Coronary artery (tissue), 2 donors: ENCODE data around the gene C4BPB.

ENCODE experiments used
- DNase-seq: peaks from one replicate; pipeline ENCODE4 v3.0.0-alpha.2; 2017; ENCODE audit warnings: low spot score
- H3K27ac ChIP-seq, 2 donors: fragments of 200-600 bp; sonication (generic); one replicate each; pipeline ENCODE4 v1.5.1; 2016 to 2019
- H3K4me3 ChIP-seq: fragments of 200-600 bp; sonication (generic); 2 replicates; pipeline ENCODE4 v1.5.1; 2016; ENCODE audit warnings: mild to moderate bottlenecking, moderate library complexity
- CTCF ChIP-seq: fragments of 200-600 bp; sonication (generic); IDR thresholded peaks from one replicate; pipeline ENCODE4 v1.5.1; 2019; ENCODE audit warnings: antibody characterized with exemption

The C4BPB gene

DNA sequence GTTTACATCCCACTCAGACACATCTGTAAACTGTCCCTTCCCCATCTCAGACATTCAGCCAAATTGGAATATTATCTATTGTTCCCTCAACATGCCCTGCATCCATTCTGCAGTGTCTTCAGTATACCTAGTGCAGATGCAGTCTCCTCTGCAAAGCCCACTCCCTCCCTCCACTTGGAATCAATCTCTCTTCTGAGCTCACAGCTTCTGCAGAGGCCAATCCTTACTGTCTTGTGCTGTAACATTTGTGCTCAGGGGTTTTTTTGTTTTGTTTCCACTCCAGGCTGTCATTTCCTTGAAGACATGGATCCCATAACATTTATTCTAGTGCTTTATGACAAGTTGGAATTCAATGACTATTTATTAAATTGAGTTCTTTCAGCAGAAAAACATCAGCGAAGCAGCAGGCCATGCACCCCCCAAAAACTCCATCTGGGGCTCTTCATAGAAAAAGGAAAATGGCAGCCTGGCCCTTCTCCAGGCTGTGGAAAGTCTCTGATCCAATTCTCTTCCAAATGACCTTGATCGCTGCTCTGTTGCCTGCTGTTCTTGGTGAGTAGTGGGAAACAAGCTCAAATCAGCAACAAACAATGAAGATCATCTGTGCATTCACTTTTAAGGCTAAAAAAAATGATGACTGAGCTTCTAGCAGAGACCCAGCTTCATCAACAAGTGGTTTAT, 24.1 kb downstream of the C4BPB start:
- Histone ChIP-seq H3K4me3 (no peak overlapping the region), H3K27ac (no peak overlapping the region)
- DNase-seq: no peak
- no peak for TF ChIP-seq CTCF

DNA sequence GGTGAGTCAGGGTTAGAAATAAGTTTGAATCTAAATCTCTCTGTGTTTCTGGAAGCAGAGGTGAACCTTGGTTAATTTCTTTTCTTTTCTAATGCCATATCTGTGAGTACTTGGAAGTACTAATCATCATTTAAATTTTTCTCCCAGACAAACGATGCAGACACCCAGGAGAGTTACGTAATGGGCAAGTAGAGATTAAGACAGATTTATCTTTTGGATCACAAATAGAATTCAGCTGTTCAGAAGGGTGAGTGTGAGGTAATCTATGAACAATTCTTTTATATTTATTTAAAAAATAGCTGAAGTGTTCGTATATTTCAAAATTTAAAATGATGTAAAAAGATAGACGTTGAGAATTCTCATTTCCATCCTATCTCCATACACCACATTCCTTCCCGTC, 26.6 kb downstream of the C4BPB start:
- H3K27ac ChIP-seq: no peak overlapping the region
- TF ChIP-seq CTCF: no peak
- DNase-seq: no peak
- no peak overlapping the region for H3K4me3 ChIP-seq

DNA sequence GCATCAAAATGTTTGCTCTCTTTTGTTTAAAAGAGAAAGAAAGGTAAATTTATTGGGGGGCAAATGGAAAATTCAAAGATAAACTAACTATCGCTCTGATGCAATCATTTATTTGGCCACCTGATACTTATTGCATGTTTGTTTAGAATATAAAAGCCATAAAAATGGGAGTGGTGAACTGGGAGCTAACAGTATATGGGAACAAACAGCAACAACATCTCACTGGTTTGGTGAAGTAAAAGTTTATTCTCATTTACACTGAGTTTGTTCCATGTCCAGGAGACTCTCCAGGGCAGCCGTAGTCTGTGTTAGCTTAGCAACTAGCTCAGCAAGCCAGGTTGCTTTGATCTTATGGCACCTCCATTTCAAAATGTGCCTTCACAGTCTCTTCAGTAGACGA, 35.7 kb downstream of the C4BPB start:
- TF ChIP-seq CTCF: no peak
- DNase-seq: no peak
- Histone ChIP-seq H3K27ac (no peak overlapping the region), H3K4me3 (no peak overlapping the region)

DNA sequence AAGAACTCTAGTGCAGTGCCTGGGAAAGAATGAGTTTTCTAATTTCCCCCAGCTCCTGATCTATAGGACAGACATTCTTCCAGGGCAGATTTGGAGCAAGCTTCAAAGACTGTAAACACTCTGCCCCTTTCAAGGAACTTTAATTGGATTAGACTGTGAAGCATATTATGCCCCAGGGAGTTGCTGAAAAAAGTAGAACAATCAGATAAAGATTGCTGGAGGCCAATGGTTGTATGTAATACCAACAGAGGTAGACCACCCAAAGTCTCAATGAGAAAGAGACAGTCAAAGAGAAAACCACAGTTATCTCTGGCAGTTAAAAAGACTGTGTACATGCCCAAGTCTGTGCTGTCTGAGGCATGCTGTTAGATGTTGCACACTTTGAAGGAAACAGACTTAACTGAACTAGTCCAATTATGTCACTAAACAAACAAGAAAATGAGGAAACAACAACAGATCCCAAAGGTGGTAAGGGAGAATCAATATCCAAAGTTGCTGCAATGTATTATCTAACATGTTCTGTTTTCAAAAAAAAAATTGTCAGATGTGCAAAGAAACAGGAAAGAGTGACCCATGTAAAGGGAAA, 39.8 kb downstream of the C4BPB start:
- no peak for DNase-seq
- no peak for TF ChIP-seq CTCF
- no peak overlapping the region for H3K4me3 ChIP-seq
- no peak overlapping the region for H3K27ac ChIP-seq

GRCh38 chr1:207129053-207129452, 40.4 kb downstream of the C4BPB start:
- H3K27ac ChIP-seq: no peak overlapping the region
- H3K4me3 ChIP-seq: no peak overlapping the region
- TF ChIP-seq CTCF: no peak
- no peak for DNase-seq

DNA sequence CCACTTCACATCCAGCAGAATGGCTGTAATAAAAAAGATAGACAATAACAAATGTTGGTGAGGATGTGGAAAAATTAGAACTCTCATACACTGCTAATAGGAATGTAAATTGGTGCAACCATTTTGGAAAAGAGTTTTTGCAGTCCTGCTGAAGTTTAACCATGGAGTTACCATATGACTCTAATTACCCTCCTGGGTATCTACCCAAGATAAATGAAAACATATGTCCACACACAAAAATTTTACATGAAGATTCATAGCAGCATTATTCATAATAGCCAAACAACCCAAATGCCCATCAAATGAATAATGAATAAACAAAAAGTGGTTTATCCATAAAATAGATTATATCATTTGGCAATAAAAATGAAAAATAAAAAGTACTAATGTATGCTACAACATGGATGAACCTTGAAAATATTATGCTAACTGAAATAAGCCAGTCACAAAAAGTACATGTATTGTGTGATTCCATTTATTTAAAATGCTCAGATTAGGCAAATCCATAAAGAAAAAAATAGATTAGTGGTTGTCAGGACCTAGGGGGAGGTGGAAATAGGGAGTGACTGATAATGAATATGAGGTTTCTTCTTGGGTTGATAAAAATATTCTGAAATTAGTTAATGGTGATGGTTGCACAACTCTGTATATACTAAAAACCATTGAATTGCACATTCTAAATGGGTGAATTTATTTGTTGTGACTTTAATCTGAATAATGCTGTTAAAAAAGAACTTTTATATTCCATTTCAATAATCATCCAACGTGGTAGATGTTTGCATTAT, 41.8 kb downstream of the C4BPB start:
- Histone ChIP-seq H3K27ac (no peak overlapping the region), H3K4me3 (no peak overlapping the region)
- no peak for DNase-seq
- TF ChIP-seq CTCF: no peak
